SK-N-MC (cell line): ENCODE measurements around the gene POC1A.
"Not testable (repeated sequence)": the region's sequence is repeated elsewhere in the genome, so short reads cannot be mapped to it uniquely, and the experiment has no call there.

Source experiments
- DNase-seq: peaks from one replicate; pipeline ENCODE4 v3.0.0-alpha.2; 2011; ENCODE audit warnings: low read depth, low spot score
- H3K27ac ChIP-seq: fragments of 200-600 bp; sonication (generic); 2 replicates; pipeline ENCODE4 v1.5.1; 2016; ENCODE audit warnings: mixed run types
- H3K36me3 ChIP-seq: fragments of 200-600 bp; sonication (generic); 2 replicates; pipeline ENCODE4 v1.6.1; 2017; ENCODE audit warnings: antibody characterized with exemption, low read length, mixed read lengths; ENCODE audit not compliant: insufficient read depth
- H3K4me3 ChIP-seq: fragments of 200-600 bp; sonication (generic); 2 replicates; pipeline ENCODE4 v1.5.1; 2016
- H3K9ac ChIP-seq: fragments of 200-600 bp; sonication (generic); 2 replicates; pipeline ENCODE4 v1.8.0; 2017; ENCODE audit warnings: mixed run types, mixed read lengths; ENCODE audit not compliant: insufficient read length
- H3K9me3 ChIP-seq: fragments of 200-600 bp; sonication (generic); 2 replicates; pipeline ENCODE4 v1.6.1; 2017; ENCODE audit warnings: low read depth, mild to moderate bottlenecking, antibody characterized with exemption, low read length, moderate library complexity, mixed read lengths
- EZH2 ChIP-seq: fragments of 200-600 bp; sonication (generic); IDR thresholded peaks from one replicate; pipeline ENCODE4 v1.6.1; 2017; ENCODE audit warnings: antibody characterized with exemption
- FOXP2 ChIP-seq: optimal IDR thresholded peaks from 2 replicates; pipeline ENCODE3; 2011; ENCODE audit warnings: mild to moderate bottlenecking, moderate library complexity; ENCODE audit not compliant: insufficient read depth; ENCODE audit errors: extremely low read length, control extremely low read depth
- POLR2AphosphoS5 ChIP-seq: IDR thresholded peaks from 2 replicates; pipeline ENCODE4 v1.6.1; 2012; ENCODE audit warnings: mild to moderate bottlenecking, low read depth, low read length, borderline replicate concordance

POC1A gene

GRCh38 chr3:52185837-52186236 is 31.6 kb upstream of the POC1A start:
- H3K36me3 ChIP-seq: no peaks in the 10 kb centered on the region
- no peak for TF ChIP-seq POLR2AphosphoS5
- TF ChIP-seq EZH2: no peak
- no peak for TF ChIP-seq FOXP2
- no peak overlapping the region for H3K4me3 ChIP-seq
- no peak overlapping the region for H3K9ac ChIP-seq
- no peak for DNase-seq
- H3K27ac ChIP-seq: no peak overlapping the region
- H3K9me3 ChIP-seq: no peaks in the 10 kb centered on the region

- TF ChIP-seq FOXP2 (no peak), EZH2 (no peak), POLR2AphosphoS5 (no peak)
- Histone ChIP-seq H3K9me3 (no peaks in the 10 kb centered on the region), H3K36me3 (no peaks in the 10 kb centered on the region), H3K4me3 (no peak overlapping the region), H3K9ac (no peak overlapping the region), H3K27ac (no peak overlapping the region)
- DNase-seq: no peak
Observed at GRCh38 chr3:52185311-52185710, 31.1 kb upstream of the POC1A start.

GRCh38 chr3:52184690-52185089 is 30.5 kb upstream of the POC1A start:
- TF ChIP-seq FOXP2 (no peak), EZH2 (no peak), POLR2AphosphoS5 (no peak)
- DNase-seq: no peak
- no peaks in the 10 kb centered on the region for H3K9me3 ChIP-seq
- no peak overlapping the region for H3K4me3 ChIP-seq
- no peak overlapping the region for H3K27ac ChIP-seq
- no peaks in the 10 kb centered on the region for H3K36me3 ChIP-seq
- H3K9ac ChIP-seq: no peak overlapping the region

- no peak overlapping the region for H3K27ac ChIP-seq
- TF ChIP-seq POLR2AphosphoS5: no peak
- TF ChIP-seq EZH2: no peak
- no peak for TF ChIP-seq FOXP2
Observed at GRCh38 chr3:52183786-52184445, 29.7 kb upstream of the POC1A start.

GRCh38 chr3:52182691-52183090 is 28.5 kb upstream of the POC1A start:
- TF ChIP-seq POLR2AphosphoS5 (no peak), FOXP2 (no peak), EZH2 (no peak)
- Histone ChIP-seq H3K9me3 (no peaks in the 10 kb centered on the region), H3K36me3 (no peaks in the 10 kb centered on the region), H3K27ac (no peak overlapping the region), H3K4me3 (no peak overlapping the region), H3K9ac (no peak overlapping the region)
- no peak for DNase-seq

More at GRCh38 chr3:52183786-52184445, 29.7 kb upstream of the POC1A start:
- DNase-seq: no peak
- Histone ChIP-seq H3K36me3 (no peaks in the 10 kb centered on the region), H3K9me3 (no peaks in the 10 kb centered on the region), H3K9ac (no peak overlapping the region), H3K4me3 (no peak overlapping the region)

- Histone ChIP-seq H3K36me3 (no peaks in the 10 kb centered on the region), H3K27ac (no peak overlapping the region), H3K9ac (no peak overlapping the region), H3K4me3 (no peak overlapping the region), H3K9me3 (no peaks in the 10 kb centered on the region)
- DNase-seq: no peak
- TF ChIP-seq FOXP2 (no peak), POLR2AphosphoS5 (no peak), EZH2 (no peak)
Observed at GRCh38 chr3:52182196-52182595, 28.0 kb upstream of the POC1A start.

- Histone ChIP-seq H3K9me3 (no peaks in the 10 kb centered on the region), H3K36me3 (no peaks in the 10 kb centered on the region), H3K4me3 (no peak overlapping the region), H3K9ac (no peak overlapping the region), H3K27ac (no peak overlapping the region)
- no peak for DNase-seq
- TF ChIP-seq FOXP2 (no peak), EZH2 (no peak), POLR2AphosphoS5 (no peak)
Observed at GRCh38 chr3:52181543-52181942, 27.3 kb upstream of the POC1A start.

GRCh38 chr3:52178537-52178936 is 24.3 kb upstream of the POC1A start:
- TF ChIP-seq EZH2 (no peak), FOXP2 (no peak), POLR2AphosphoS5 (no peak)
- DNase-seq: no peak
- no peak overlapping the region for H3K9ac ChIP-seq
- H3K36me3 ChIP-seq: no peaks in the 10 kb centered on the region
- no peaks in the 10 kb centered on the region for H3K9me3 ChIP-seq
- H3K27ac ChIP-seq: no peak overlapping the region
- H3K4me3 ChIP-seq: no peak overlapping the region

- not testable (repeated sequence) for DNase-seq, H3K36me3 ChIP-seq
Observed at GRCh38 chr3:52178126-52178525, 23.9 kb upstream of the POC1A start.

GRCh38 chr3:52177701-52178042 is 23.4 kb upstream of the POC1A start:
- H3K9ac ChIP-seq: no peak overlapping the region
- no peak for DNase-seq
- H3K36me3 ChIP-seq: no peaks in the 10 kb centered on the region
- H3K27ac ChIP-seq: no peak overlapping the region
- H3K9me3 ChIP-seq: no peaks in the 10 kb centered on the region
- H3K4me3 ChIP-seq: no peak overlapping the region
- TF ChIP-seq EZH2 (no peak), FOXP2 (no peak), POLR2AphosphoS5 (no peak)

More at GRCh38 chr3:52178126-52178525, 23.9 kb upstream of the POC1A start:
- H3K9me3 ChIP-seq, H3K4me3 ChIP-seq, H3K27ac ChIP-seq, H3K9ac ChIP-seq: not testable (repeated sequence)
